ENCODE measurements around the gene NR2C1. TPM values are rescaled to one million over a fixed set of nuclear protein-coding genes. Genes with fewer than 3 reads are reported as not detected.

NR2C1 gene
- total and polyA plus RNA-seq, 2 donors (not counting 1 experiment from before 2014, with no cell fraction given): 31.2 to 53.9 TPM

- H3K27me3 ChIP-seq (replicated peaks in 1 of 4; ENCODE audit: control extremely low read depth in 1 of 4, control insufficient read depth in 3 of 4, insufficient read depth in 4 of 4, low read length in 3 of 4): no peaks in the 10 kb centered on the region
- no peak for TF ChIP-seq CTCF (IDR thresholded peaks at IDR 0.05)
- no peak for TF ChIP-seq EZH2 (IDR thresholded peaks at IDR 0.05; ENCODE audit: borderline replicate concordance, insufficient read depth, low read depth, low read length, poor library complexity, severe bottlenecking)
- CTCF ChIA-PET: no interaction called here
- no peaks in the 10 kb centered on the region for H3K9me3 ChIP-seq (ENCODE audit: control extremely low read depth in 1 of 3, control insufficient read depth in 2 of 3, insufficient read depth in 1 of 3, low read length in 2 of 3)
- no peak overlapping the region for H3K9ac ChIP-seq (ENCODE audit: low read length)
- H3K27ac ChIP-seq (ENCODE audit: low read length in 2 of 2): no peak overlapping the region
- no peaks in the 10 kb centered on the region for H3K4me1 ChIP-seq (ENCODE audit: control insufficient read depth in 2 of 2, insufficient read depth in 2 of 2, low read length in 2 of 2)
- no peak overlapping the region for H3K4me2 ChIP-seq (replicated peaks; ENCODE audit: low read depth, low read length, poor library complexity, severe bottlenecking)
- POLR2A ChIA-PET: no interaction called here
- H3K4me1 Mint-ChIP-seq: peaks cover 1% of the 10 kb centered on the region
- H3K27me3 Mint-ChIP-seq: no peaks in the 10 kb centered on the region
- WGBS (ENCODE audit: insufficient coverage): no CpG with 5 or more reads among the region's 1 CpG
- H3K4me3 ChIP-seq (ENCODE audit: control extremely low read depth in 1 of 5, extremely low read depth in 1 of 5, insufficient read depth in 1 of 5, low read depth in 2 of 5, low read length in 4 of 5): no peak overlapping the region
- ATAC-seq (ENCODE audit: low read depth) (no peak), DNase-seq (no peak)
- H3K4me3 Mint-ChIP-seq: no peak overlapping the region
- no peak overlapping the region for H3K27ac Mint-ChIP-seq
- H2AFZ ChIP-seq (ENCODE audit: insufficient read depth, low read depth, low read length, poor library complexity, severe bottlenecking): no peak overlapping the region
- no peaks in the 10 kb centered on the region for H3K9me3 Mint-ChIP-seq (ENCODE audit: insufficient read depth)
- peaks cover 15 to 22% of the 10 kb centered on the region in 2 experiments for H3K36me3 ChIP-seq (replicated peaks in 1 of 2; ENCODE audit: control extremely low read depth in 1 of 2, control insufficient read depth in 1 of 2, extremely low read depth in 1 of 2, insufficient read depth in 2 of 2, low read length in 1 of 2)
- intact Hi-C loops (cut with micrococcal nuclease): no loop called here
- no peaks in the 10 kb centered on the region for H4K20me1 ChIP-seq (ENCODE audit: control insufficient read depth, insufficient read depth, low read length, poor library complexity, severe bottlenecking)
- H3K79me2 ChIP-seq (ENCODE audit: control insufficient read depth, insufficient read depth, low read length): no peaks in the 10 kb centered on the region
These were observed 38.7 kb downstream of the NR2C1 start for GRCh38 chr12:95034750-95035149.

DNA sequence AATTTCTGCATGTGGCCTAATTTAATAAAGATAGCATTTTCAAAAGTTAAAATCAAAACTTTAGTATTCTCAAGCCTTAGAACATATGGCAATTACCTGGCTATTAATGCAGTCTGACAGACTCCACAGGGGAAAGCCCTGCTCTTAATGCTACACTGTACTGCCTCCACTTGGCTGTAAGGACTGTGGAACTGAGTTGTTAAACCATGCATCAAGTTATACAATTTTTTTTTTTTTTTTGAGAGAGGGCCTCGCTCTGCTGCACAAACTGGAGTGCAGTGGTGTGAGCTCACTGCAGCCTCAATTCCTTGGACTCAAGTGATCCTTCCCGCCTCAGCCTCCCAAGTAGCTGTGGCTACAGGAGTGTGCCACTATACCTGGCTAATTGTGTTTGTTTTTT lies 50.9 kb downstream of the NR2C1 start:
- ChIA-PET POLR2A (no interaction called here), CTCF (no interaction called here)
- Histone ChIP-seq H3K27ac (ENCODE audit: low read length in 2 of 2) (no peak overlapping the region), H3K9ac (ENCODE audit: low read length) (no peak overlapping the region), H3K4me3 (ENCODE audit: control extremely low read depth in 1 of 5, extremely low read depth in 1 of 5, insufficient read depth in 1 of 5, low read depth in 2 of 5, low read length in 4 of 5) (no peak overlapping the region), H3K36me3 (replicated peaks in 1 of 2; ENCODE audit: control extremely low read depth in 1 of 2, control insufficient read depth in 1 of 2, extremely low read depth in 1 of 2, insufficient read depth in 2 of 2, low read length in 1 of 2) (peaks cover 1 to 7% of the 10 kb centered on the region in 2 experiments), H2AFZ (ENCODE audit: insufficient read depth, low read depth, low read length, poor library complexity, severe bottlenecking) (no peak overlapping the region), H3K4me2 (replicated peaks; ENCODE audit: low read depth, low read length, poor library complexity, severe bottlenecking) (no peak overlapping the region), H3K9me3 (ENCODE audit: control extremely low read depth in 1 of 3, control insufficient read depth in 2 of 3, insufficient read depth in 1 of 3, low read length in 2 of 3) (no peaks in the 10 kb centered on the region), H3K27me3 (replicated peaks in 1 of 4; ENCODE audit: control extremely low read depth in 1 of 4, control insufficient read depth in 3 of 4, insufficient read depth in 4 of 4, low read length in 3 of 4) (no peaks in the 10 kb centered on the region), H3K79me2 (ENCODE audit: control insufficient read depth, insufficient read depth, low read length) (no peaks in the 10 kb centered on the region), H4K20me1 (ENCODE audit: control insufficient read depth, insufficient read depth, low read length, poor library complexity, severe bottlenecking) (no peaks in the 10 kb centered on the region), H3K4me1 (ENCODE audit: control insufficient read depth in 2 of 2, insufficient read depth in 2 of 2, low read length in 2 of 2) (peaks cover 0 to 4% of the 10 kb centered on the region in 2 donors)
- DNase-seq (no peak), ATAC-seq (ENCODE audit: low read depth) (no peak)
- Mint-ChIP-seq H3K9me3 (ENCODE audit: insufficient read depth) (no peaks in the 10 kb centered on the region), H3K4me3 (no peak overlapping the region), H3K27ac (no peak overlapping the region), H3K4me1 (peaks cover 2% of the 10 kb centered on the region), H3K27me3 (no peaks in the 10 kb centered on the region)
- intact Hi-C loops (cut with micrococcal nuclease): no loop called here
- TF ChIP-seq CTCF (IDR thresholded peaks at IDR 0.05) (no peak), EZH2 (IDR thresholded peaks at IDR 0.05; ENCODE audit: borderline replicate concordance, insufficient read depth, low read depth, low read length, poor library complexity, severe bottlenecking) (no peak)
- no CpG with 5 or more reads among the region's 2 CpGs for WGBS (ENCODE audit: insufficient coverage)
